B cell (primary cell): ENCODE measurements around the gene CHKA.

Experiments used
- EZH2 ChIP-seq: IDR thresholded peaks from 2 replicates; pipeline ENCODE4 v1.6.1; 2012; ENCODE audit warnings: borderline replicate concordance, low read depth, mild to moderate bottlenecking, moderate library complexity, low read length; ENCODE audit not compliant: insufficient read depth, poor library complexity, severe bottlenecking
- TF ChIP-seq, protein P1 (sequence below): fragments of 200-600 bp; IDR thresholded peaks from one replicate; pipeline ENCODE4 v1.8.0; 2022; ENCODE audit warnings: antibody characterized with exemption, mild to moderate bottlenecking

DNA sequence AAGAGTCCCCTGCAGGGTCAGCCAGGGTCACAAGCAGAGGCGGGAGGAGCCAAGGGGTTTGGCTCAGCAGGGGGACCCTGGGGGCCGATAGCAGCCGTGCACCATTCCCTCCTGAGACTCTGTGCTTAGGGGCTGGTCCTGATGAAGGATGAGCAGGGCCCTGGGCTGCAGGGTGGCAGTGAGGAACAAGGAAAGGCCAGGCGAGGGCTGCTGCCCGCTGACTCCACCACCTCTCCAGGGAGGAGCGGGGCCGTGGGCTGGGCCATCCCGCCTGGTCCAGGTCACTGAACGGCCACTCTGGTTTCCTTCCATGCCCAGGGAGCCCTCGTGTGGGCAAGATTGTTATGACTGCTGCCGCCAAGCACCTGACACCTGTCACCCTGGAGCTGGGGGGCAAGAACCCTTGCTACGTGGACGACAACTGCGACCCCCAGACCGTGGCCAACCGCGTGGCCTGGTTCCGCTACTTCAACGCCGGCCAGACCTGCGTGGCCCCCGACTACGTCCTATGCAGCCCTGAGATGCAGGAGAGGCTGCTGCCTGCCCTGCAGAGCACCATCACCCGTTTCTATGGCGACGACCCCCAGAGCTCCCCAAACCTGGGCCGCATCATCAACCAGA lies 99.9 kb downstream of the CHKA start:
- TF ChIP-seq, protein P1, sequence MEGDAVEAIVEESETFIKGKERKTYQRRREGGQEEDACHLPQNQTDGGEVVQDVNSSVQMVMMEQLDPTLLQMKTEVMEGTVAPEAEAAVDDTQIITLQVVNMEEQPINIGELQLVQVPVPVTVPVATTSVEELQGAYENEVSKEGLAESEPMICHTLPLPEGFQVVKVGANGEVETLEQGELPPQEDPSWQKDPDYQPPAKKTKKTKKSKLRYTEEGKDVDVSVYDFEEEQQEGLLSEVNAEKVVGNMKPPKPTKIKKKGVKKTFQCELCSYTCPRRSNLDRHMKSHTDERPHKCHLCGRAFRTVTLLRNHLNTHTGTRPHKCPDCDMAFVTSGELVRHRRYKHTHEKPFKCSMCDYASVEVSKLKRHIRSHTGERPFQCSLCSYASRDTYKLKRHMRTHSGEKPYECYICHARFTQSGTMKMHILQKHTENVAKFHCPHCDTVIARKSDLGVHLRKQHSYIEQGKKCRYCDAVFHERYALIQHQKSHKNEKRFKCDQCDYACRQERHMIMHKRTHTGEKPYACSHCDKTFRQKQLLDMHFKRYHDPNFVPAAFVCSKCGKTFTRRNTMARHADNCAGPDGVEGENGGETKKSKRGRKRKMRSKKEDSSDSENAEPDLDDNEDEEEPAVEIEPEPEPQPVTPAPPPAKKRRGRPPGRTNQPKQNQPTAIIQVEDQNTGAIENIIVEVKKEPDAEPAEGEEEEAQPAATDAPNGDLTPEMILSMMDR = no peak
- no peak for TF ChIP-seq EZH2
